HL-60 (cell line): ENCODE results near the gene TBCCD1.

Experiments used
- POLR2AphosphoS5 ChIP-seq: IDR thresholded peaks from 2 replicates; pipeline ENCODE4 v1.6.1; 2012; ENCODE audit warnings: low read depth
- REST ChIP-seq: IDR thresholded peaks from 2 replicates; pipeline ENCODE4 v1.6.1; 2012; ENCODE audit warnings: low read depth; ENCODE audit not compliant: insufficient replicate concordance
- SPI1 ChIP-seq: IDR thresholded peaks from 2 replicates; pipeline ENCODE4 v1.6.1; 2012; ENCODE audit warnings: low read depth, mild to moderate bottlenecking, borderline replicate concordance
- TF ChIP-seq, protein P1 (sequence below): IDR thresholded peaks from one replicate; pipeline ENCODE4 v1.5.1; 2011; ENCODE audit warnings: low read length, control low read depth, inconsistent platforms; ENCODE audit not compliant: insufficient read depth

DNA sequence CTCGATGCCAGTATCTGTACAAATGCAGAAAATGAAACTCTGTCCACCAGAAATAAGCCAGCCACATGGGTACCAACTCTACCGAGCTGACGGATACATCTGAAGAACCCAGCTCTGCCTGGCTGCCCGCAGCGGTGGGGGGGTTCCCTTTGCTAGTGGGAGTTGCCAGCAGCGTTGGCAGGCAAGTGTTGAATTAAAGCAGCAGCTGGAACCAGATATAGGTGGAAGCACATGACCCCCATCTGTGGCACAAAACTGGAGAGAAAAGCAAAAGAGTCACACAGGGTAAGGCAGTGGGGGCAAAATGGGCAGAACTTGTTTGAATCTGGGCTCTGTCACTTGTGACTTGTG lies 40.9 kb downstream of the TBCCD1 start:
- TF ChIP-seq, protein P1, sequence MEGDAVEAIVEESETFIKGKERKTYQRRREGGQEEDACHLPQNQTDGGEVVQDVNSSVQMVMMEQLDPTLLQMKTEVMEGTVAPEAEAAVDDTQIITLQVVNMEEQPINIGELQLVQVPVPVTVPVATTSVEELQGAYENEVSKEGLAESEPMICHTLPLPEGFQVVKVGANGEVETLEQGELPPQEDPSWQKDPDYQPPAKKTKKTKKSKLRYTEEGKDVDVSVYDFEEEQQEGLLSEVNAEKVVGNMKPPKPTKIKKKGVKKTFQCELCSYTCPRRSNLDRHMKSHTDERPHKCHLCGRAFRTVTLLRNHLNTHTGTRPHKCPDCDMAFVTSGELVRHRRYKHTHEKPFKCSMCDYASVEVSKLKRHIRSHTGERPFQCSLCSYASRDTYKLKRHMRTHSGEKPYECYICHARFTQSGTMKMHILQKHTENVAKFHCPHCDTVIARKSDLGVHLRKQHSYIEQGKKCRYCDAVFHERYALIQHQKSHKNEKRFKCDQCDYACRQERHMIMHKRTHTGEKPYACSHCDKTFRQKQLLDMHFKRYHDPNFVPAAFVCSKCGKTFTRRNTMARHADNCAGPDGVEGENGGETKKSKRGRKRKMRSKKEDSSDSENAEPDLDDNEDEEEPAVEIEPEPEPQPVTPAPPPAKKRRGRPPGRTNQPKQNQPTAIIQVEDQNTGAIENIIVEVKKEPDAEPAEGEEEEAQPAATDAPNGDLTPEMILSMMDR: no peak
- no peak for TF ChIP-seq POLR2AphosphoS5
- no peak for TF ChIP-seq REST
- no peak for TF ChIP-seq SPI1
